A673 (cell line): ENCODE measurements around the gene KCNIP1. TPM values are rescaled to one million over a fixed set of nuclear protein-coding genes. Genes with fewer than 3 reads are reported as not detected.

ENCODE experiments used
- BruUV-seq: library from RNA; stranded (reverse); fragments of 400-500 nt; replicated peaks from 2 replicates; lab custom pipeline; 2021; lab: Mats Ljungman, UMichigan
- CTCF ChIA-PET: fragments of 300-600 bp; sonication (Branson Sonifier 250); formaldehyde crosslinking; loops from one replicate; lab custom pipeline; 2022; ENCODE audit warnings: antibody characterized with exemption; lab: Charles Lee
- POLR2A ChIA-PET: fragments of 300-600 bp; sonication (Branson Sonifier 250); formaldehyde crosslinking; loops from one replicate; lab custom pipeline; 2022; ENCODE audit warnings: antibody characterized with exemption; ENCODE audit not compliant: low non-redundant PET; lab: Charles Lee
- DNase-seq: peaks from one replicate; pipeline ENCODE4 v3.0.0-alpha.2; 2015; ENCODE audit warnings: low spot score
- H3K27ac ChIP-seq: fragments of 200-600 bp; sonication (generic); 2 replicates; pipeline ENCODE4 v1.5.1; 2016; ENCODE audit warnings: mixed run types, low read depth, mild to moderate bottlenecking, mixed read lengths, antibody characterized with exemption, low read length; ENCODE audit not compliant: poor library complexity, severe bottlenecking
- H3K27me3 ChIP-seq: fragments of 200-600 bp; sonication (generic); replicated peaks from 2 replicates; pipeline ENCODE4 v1.6.1; 2017; ENCODE audit warnings: mixed run types, low read depth, mild to moderate bottlenecking, mixed read lengths, antibody characterized with exemption, low read length; ENCODE audit not compliant: insufficient read depth, poor library complexity
- H3K36me3 ChIP-seq: fragments of 200-600 bp; sonication (generic); 2 replicates; pipeline ENCODE4 v1.6.1; 2016; ENCODE audit warnings: mixed run types, mild to moderate bottlenecking, mixed read lengths, antibody characterized with exemption, low read length; ENCODE audit not compliant: insufficient read depth, poor library complexity, severe bottlenecking
- H3K4me1 ChIP-seq: fragments of 200-600 bp; sonication (generic); 2 replicates; pipeline ENCODE4 v1.6.1; 2017; ENCODE audit warnings: mixed run types, mild to moderate bottlenecking, mixed read lengths, antibody characterized with exemption, low read length; ENCODE audit not compliant: insufficient read depth, poor library complexity, severe bottlenecking
- H3K4me3 ChIP-seq: fragments of 200-600 bp; sonication (generic); 2 replicates; pipeline ENCODE4 v1.5.1; 2016; ENCODE audit warnings: low read depth, mixed run types, mild to moderate bottlenecking, mixed read lengths, low read length; ENCODE audit not compliant: poor library complexity, severe bottlenecking
- H3K9me3 ChIP-seq: fragments of 200-600 bp; sonication (generic); 2 replicates; pipeline ENCODE4 v1.6.1; 2016; ENCODE audit warnings: mixed run types, low read depth, mild to moderate bottlenecking, mixed read lengths, antibody characterized with exemption, low read length; ENCODE audit not compliant: poor library complexity, severe bottlenecking
- EZH2 ChIP-seq: fragments of 200-600 bp; sonication (generic); IDR thresholded peaks from 2 replicates; pipeline ENCODE4 v1.6.1; 2017; ENCODE audit warnings: borderline replicate concordance, low read depth, mild to moderate bottlenecking, mixed read lengths, antibody characterized with exemption, low read length; ENCODE audit not compliant: poor library complexity, severe bottlenecking
- intact Hi-C: fragments of 100-400 bp; cut with micrococcal nuclease; formaldehyde crosslinking; loops from one replicate; pipeline ENCODE4 v1.10.0; 2022; ENCODE audit not compliant: unreplicated experiment
- total RNA-seq: library from RNA; stranded (reverse); gene quantifications from 2 replicates; pipeline ENCODE4 v1.2.3, GENCODE V29; 2021
- TF ChIP-seq, protein P1 (sequence below): fragments of 300-800, 200-600 bp; sonication (generic); conservative IDR thresholded peaks from 2 replicates; pipeline ENCODE4 v1.5.1; 2017; ENCODE audit warnings: low read depth, mild to moderate bottlenecking, antibody characterized with exemption, low read length, moderate library complexity, mixed read lengths

KCNIP1 gene
- total RNA-seq, 1 experiment from 2014 or later: 3.7 TPM

GRCh38 chr5:170739446-170739845 lies 235.6 kb downstream of the KCNIP1 start:
- Histone ChIP-seq H3K27me3 (peaks cover 6% of the 10 kb centered on the region), H3K4me3 (no peak overlapping the region), H3K27ac (no peak overlapping the region), H3K36me3 (no peaks in the 10 kb centered on the region), H3K9me3 (no peaks in the 10 kb centered on the region), H3K4me1 (no peaks in the 10 kb centered on the region)
- ChIA-PET POLR2A (no interaction called here), CTCF (no interaction called here)
- no TSS peak for BruUV-seq
- no peak for DNase-seq
- intact Hi-C loops: no loop called here
- no peak for TF ChIP-seq EZH2
- TF ChIP-seq, protein P1, sequence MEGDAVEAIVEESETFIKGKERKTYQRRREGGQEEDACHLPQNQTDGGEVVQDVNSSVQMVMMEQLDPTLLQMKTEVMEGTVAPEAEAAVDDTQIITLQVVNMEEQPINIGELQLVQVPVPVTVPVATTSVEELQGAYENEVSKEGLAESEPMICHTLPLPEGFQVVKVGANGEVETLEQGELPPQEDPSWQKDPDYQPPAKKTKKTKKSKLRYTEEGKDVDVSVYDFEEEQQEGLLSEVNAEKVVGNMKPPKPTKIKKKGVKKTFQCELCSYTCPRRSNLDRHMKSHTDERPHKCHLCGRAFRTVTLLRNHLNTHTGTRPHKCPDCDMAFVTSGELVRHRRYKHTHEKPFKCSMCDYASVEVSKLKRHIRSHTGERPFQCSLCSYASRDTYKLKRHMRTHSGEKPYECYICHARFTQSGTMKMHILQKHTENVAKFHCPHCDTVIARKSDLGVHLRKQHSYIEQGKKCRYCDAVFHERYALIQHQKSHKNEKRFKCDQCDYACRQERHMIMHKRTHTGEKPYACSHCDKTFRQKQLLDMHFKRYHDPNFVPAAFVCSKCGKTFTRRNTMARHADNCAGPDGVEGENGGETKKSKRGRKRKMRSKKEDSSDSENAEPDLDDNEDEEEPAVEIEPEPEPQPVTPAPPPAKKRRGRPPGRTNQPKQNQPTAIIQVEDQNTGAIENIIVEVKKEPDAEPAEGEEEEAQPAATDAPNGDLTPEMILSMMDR: no peak

GRCh38 chr5:170740551-170741205 lies 236.9 kb downstream of the KCNIP1 start:
- TF ChIP-seq, protein P1: no peak
- no peak for TF ChIP-seq EZH2
- H3K9me3 ChIP-seq: no peaks in the 10 kb centered on the region
- intact Hi-C loops: loop anchor here (10.0 kb wide), 1 partner anchor 424 kb away; no protein-coding TSS in a partner anchor
- H3K27me3 ChIP-seq: peaks cover 6% of the 10 kb centered on the region
- H3K4me1 ChIP-seq: no peaks in the 10 kb centered on the region
- H3K27ac ChIP-seq: no peak overlapping the region
- POLR2A ChIA-PET: no interaction called here
- BruUV-seq: no TSS peak
- DNase-seq: no peak
- CTCF ChIA-PET: no interaction called here
- no peak overlapping the region for H3K4me3 ChIP-seq
- no peaks in the 10 kb centered on the region for H3K36me3 ChIP-seq

GRCh38 chr5:170741801-170742200 lies 238.0 kb downstream of the KCNIP1 start:
- H3K9me3 ChIP-seq: no peaks in the 10 kb centered on the region
- TF ChIP-seq EZH2: no peak
- TF ChIP-seq, protein P1: no peak
- intact Hi-C loops: loop anchor here (10.0 kb wide), 1 partner anchor 423 kb away; no protein-coding TSS in a partner anchor
- no peaks in the 10 kb centered on the region for H3K36me3 ChIP-seq
- H3K27ac ChIP-seq: no peak overlapping the region
- H3K27me3 ChIP-seq: peaks cover 6% of the 10 kb centered on the region
- no peaks in the 10 kb centered on the region for H3K4me1 ChIP-seq
- POLR2A ChIA-PET: no interaction called here
- DNase-seq: no peak
- no peak overlapping the region for H3K4me3 ChIP-seq
- BruUV-seq: no TSS peak
- CTCF ChIA-PET: no interaction called here
